ENCODE data around the gene CRTC1.

The CRTC1 gene

GRCh38 chr19:18735324-18735723 lies 51.8 kb downstream of the CRTC1 start:
- Histone ChIP-seq H3K27ac (ENCODE audit: insufficient read depth, low read length, poor library complexity, severe bottlenecking) (no peak overlapping the region), H3K36me3 (ENCODE audit: control insufficient read depth, insufficient read depth, low read length) (no peaks in the 10 kb centered on the region), H3K4me1 (ENCODE audit: control insufficient read depth, insufficient read depth, low read length, poor library complexity, severe bottlenecking) (no peaks in the 10 kb centered on the region), H3K27me3 (replicated peaks; ENCODE audit: control insufficient read depth, insufficient read depth, low read length, poor library complexity, severe bottlenecking) (no peaks in the 10 kb centered on the region), H3K9me3 (ENCODE audit: control insufficient read depth, low read length) (no peaks in the 10 kb centered on the region), H3K4me3 (ENCODE audit: insufficient read depth, low read depth, low read length, poor library complexity, severe bottlenecking) (no peak overlapping the region)
- no peak for DNase-seq

GRCh38 chr19:18735752-18736151 lies 52.3 kb downstream of the CRTC1 start:
- no peaks in the 10 kb centered on the region for H3K4me1 ChIP-seq (ENCODE audit: control insufficient read depth, insufficient read depth, low read length, poor library complexity, severe bottlenecking)
- no peak overlapping the region for H3K27ac ChIP-seq (ENCODE audit: insufficient read depth, low read length, poor library complexity, severe bottlenecking)
- no peak overlapping the region for H3K4me3 ChIP-seq (ENCODE audit: insufficient read depth, low read depth, low read length, poor library complexity, severe bottlenecking)
- H3K9me3 ChIP-seq (ENCODE audit: control insufficient read depth, low read length) = no peaks in the 10 kb centered on the region
- H3K27me3 ChIP-seq (replicated peaks; ENCODE audit: control insufficient read depth, insufficient read depth, low read length, poor library complexity, severe bottlenecking) = no peaks in the 10 kb centered on the region
- no peaks in the 10 kb centered on the region for H3K36me3 ChIP-seq (ENCODE audit: control insufficient read depth, insufficient read depth, low read length)
- DNase-seq = no peak

GRCh38 chr19:18736415-18737336 lies 53.2 kb downstream of the CRTC1 start:
- Histone ChIP-seq H3K27me3 (replicated peaks; ENCODE audit: control insufficient read depth, insufficient read depth, low read length, poor library complexity, severe bottlenecking) (no peaks in the 10 kb centered on the region), H3K4me1 (ENCODE audit: control insufficient read depth, insufficient read depth, low read length, poor library complexity, severe bottlenecking) (no peaks in the 10 kb centered on the region), H3K36me3 (ENCODE audit: control insufficient read depth, insufficient read depth, low read length) (no peaks in the 10 kb centered on the region), H3K4me3 (ENCODE audit: insufficient read depth, low read depth, low read length, poor library complexity, severe bottlenecking) (no peak overlapping the region), H3K27ac (ENCODE audit: insufficient read depth, low read length, poor library complexity, severe bottlenecking) (no peak overlapping the region), H3K9me3 (ENCODE audit: control insufficient read depth, low read length) (no peaks in the 10 kb centered on the region)
- no peak for DNase-seq

- Histone ChIP-seq H3K27me3 (replicated peaks; ENCODE audit: control insufficient read depth, insufficient read depth, low read length, poor library complexity, severe bottlenecking) (no peaks in the 10 kb centered on the region), H3K9me3 (ENCODE audit: control insufficient read depth, low read length) (no peaks in the 10 kb centered on the region), H3K36me3 (ENCODE audit: control insufficient read depth, insufficient read depth, low read length) (no peaks in the 10 kb centered on the region), H3K4me1 (ENCODE audit: control insufficient read depth, insufficient read depth, low read length, poor library complexity, severe bottlenecking) (no peaks in the 10 kb centered on the region), H3K4me3 (ENCODE audit: insufficient read depth, low read depth, low read length, poor library complexity, severe bottlenecking) (no peak overlapping the region), H3K27ac (ENCODE audit: insufficient read depth, low read length, poor library complexity, severe bottlenecking) (no peak overlapping the region)
- no peak for DNase-seq
Measured at GRCh38 chr19:18737337-18737953, 54.0 kb downstream of the CRTC1 start.

GRCh38 chr19:18737954-18738351 lies 54.5 kb downstream of the CRTC1 start:
- no peak for DNase-seq
- no peak overlapping the region for H3K27ac ChIP-seq (ENCODE audit: insufficient read depth, low read length, poor library complexity, severe bottlenecking)
- no peaks in the 10 kb centered on the region for H3K27me3 ChIP-seq (replicated peaks; ENCODE audit: control insufficient read depth, insufficient read depth, low read length, poor library complexity, severe bottlenecking)
- H3K4me1 ChIP-seq (ENCODE audit: control insufficient read depth, insufficient read depth, low read length, poor library complexity, severe bottlenecking) = no peaks in the 10 kb centered on the region
- no peak overlapping the region for H3K4me3 ChIP-seq (ENCODE audit: insufficient read depth, low read depth, low read length, poor library complexity, severe bottlenecking)
- no peaks in the 10 kb centered on the region for H3K9me3 ChIP-seq (ENCODE audit: control insufficient read depth, low read length)
- no peaks in the 10 kb centered on the region for H3K36me3 ChIP-seq (ENCODE audit: control insufficient read depth, insufficient read depth, low read length)

GRCh38 chr19:18738961-18739690 lies 55.6 kb downstream of the CRTC1 start:
- no peaks in the 10 kb centered on the region for H3K9me3 ChIP-seq (ENCODE audit: control insufficient read depth, low read length)
- DNase-seq = no peak
- no peaks in the 10 kb centered on the region for H3K36me3 ChIP-seq (ENCODE audit: control insufficient read depth, insufficient read depth, low read length)
- H3K4me1 ChIP-seq (ENCODE audit: control insufficient read depth, insufficient read depth, low read length, poor library complexity, severe bottlenecking) = no peaks in the 10 kb centered on the region
- H3K27ac ChIP-seq (ENCODE audit: insufficient read depth, low read length, poor library complexity, severe bottlenecking) = no peak overlapping the region
- no peaks in the 10 kb centered on the region for H3K27me3 ChIP-seq (replicated peaks; ENCODE audit: control insufficient read depth, insufficient read depth, low read length, poor library complexity, severe bottlenecking)
- H3K4me3 ChIP-seq (ENCODE audit: insufficient read depth, low read depth, low read length, poor library complexity, severe bottlenecking) = no peak overlapping the region

GRCh38 chr19:18741124-18742121 lies 57.9 kb downstream of the CRTC1 start:
- Histone ChIP-seq H3K4me1 (ENCODE audit: control insufficient read depth, insufficient read depth, low read length, poor library complexity, severe bottlenecking) (no peaks in the 10 kb centered on the region), H3K4me3 (ENCODE audit: insufficient read depth, low read depth, low read length, poor library complexity, severe bottlenecking) (no peak overlapping the region), H3K9me3 (ENCODE audit: control insufficient read depth, low read length) (no peaks in the 10 kb centered on the region), H3K27ac (ENCODE audit: insufficient read depth, low read length, poor library complexity, severe bottlenecking) (no peak overlapping the region), H3K36me3 (ENCODE audit: control insufficient read depth, insufficient read depth, low read length) (no peaks in the 10 kb centered on the region), H3K27me3 (replicated peaks; ENCODE audit: control insufficient read depth, insufficient read depth, low read length, poor library complexity, severe bottlenecking) (no peaks in the 10 kb centered on the region)
- DNase-seq = no peak

- H3K9me3 ChIP-seq (ENCODE audit: control insufficient read depth, low read length) = no peaks in the 10 kb centered on the region
- no peaks in the 10 kb centered on the region for H3K4me1 ChIP-seq (ENCODE audit: control insufficient read depth, insufficient read depth, low read length, poor library complexity, severe bottlenecking)
- no peak for DNase-seq
- H3K27me3 ChIP-seq (replicated peaks; ENCODE audit: control insufficient read depth, insufficient read depth, low read length, poor library complexity, severe bottlenecking) = no peaks in the 10 kb centered on the region
- H3K36me3 ChIP-seq (ENCODE audit: control insufficient read depth, insufficient read depth, low read length) = no peaks in the 10 kb centered on the region
- H3K27ac ChIP-seq (ENCODE audit: insufficient read depth, low read length, poor library complexity, severe bottlenecking) = no peak overlapping the region
- no peak overlapping the region for H3K4me3 ChIP-seq (ENCODE audit: insufficient read depth, low read depth, low read length, poor library complexity, severe bottlenecking)
Measured at GRCh38 chr19:18742324-18742723, 58.8 kb downstream of the CRTC1 start.

Measured in effector memory CD4-positive, alpha-beta T cell (primary cell).